Measurements from ENCODE around the gene CCDC30. TPM values are rescaled to one million over a fixed set of nuclear protein-coding genes. Genes with fewer than 3 reads are reported as not detected.

CCDC30 gene
- polyA plus RNA-seq, 3 donors: 0.95 to 1.5 (median 1.2) TPM

- DNase-seq: no peak
- H4K20me1 ChIP-seq (ENCODE audit: insufficient read depth, low read length): no peaks in the 10 kb centered on the region
- no peak overlapping the region for H3K4me2 ChIP-seq (replicated peaks; ENCODE audit: extremely low read depth, low read length, poor library complexity, severe bottlenecking)
- no peak overlapping the region for H3K9ac ChIP-seq (ENCODE audit: insufficient read depth, low read length, poor library complexity, severe bottlenecking)
- peaks cover 2 to 4% (median 3%) of the 10 kb centered on the region in 3 donors for H3K27me3 Mint-ChIP-seq (ENCODE audit: low read depth in 3 of 3)
- H3K79me2 ChIP-seq (ENCODE audit: insufficient read depth, low read length): no peaks in the 10 kb centered on the region
- 87% methylated on average over 6 of the region's 9 CpGs for WGBS (ENCODE audit: insufficient coverage)
- TF ChIP-seq, protein P1, sequence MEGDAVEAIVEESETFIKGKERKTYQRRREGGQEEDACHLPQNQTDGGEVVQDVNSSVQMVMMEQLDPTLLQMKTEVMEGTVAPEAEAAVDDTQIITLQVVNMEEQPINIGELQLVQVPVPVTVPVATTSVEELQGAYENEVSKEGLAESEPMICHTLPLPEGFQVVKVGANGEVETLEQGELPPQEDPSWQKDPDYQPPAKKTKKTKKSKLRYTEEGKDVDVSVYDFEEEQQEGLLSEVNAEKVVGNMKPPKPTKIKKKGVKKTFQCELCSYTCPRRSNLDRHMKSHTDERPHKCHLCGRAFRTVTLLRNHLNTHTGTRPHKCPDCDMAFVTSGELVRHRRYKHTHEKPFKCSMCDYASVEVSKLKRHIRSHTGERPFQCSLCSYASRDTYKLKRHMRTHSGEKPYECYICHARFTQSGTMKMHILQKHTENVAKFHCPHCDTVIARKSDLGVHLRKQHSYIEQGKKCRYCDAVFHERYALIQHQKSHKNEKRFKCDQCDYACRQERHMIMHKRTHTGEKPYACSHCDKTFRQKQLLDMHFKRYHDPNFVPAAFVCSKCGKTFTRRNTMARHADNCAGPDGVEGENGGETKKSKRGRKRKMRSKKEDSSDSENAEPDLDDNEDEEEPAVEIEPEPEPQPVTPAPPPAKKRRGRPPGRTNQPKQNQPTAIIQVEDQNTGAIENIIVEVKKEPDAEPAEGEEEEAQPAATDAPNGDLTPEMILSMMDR (IDR thresholded peaks at IDR 0.05): no peak
- no peaks in the 10 kb centered on the region for H3K36me3 ChIP-seq (replicated peaks in 1 of 2; ENCODE audit: control insufficient read depth in 1 of 2, insufficient read depth in 2 of 2, low read length in 2 of 2)
- no peaks in the 10 kb centered on the region for H3K4me1 ChIP-seq (ENCODE audit: control insufficient read depth in 1 of 2, insufficient read depth in 2 of 2, low read length in 2 of 2)
- H3K36me3 Mint-ChIP-seq: no peaks in the 10 kb centered on the region
- H3K9me3 ChIP-seq (replicated peaks in 1 of 2; ENCODE audit: control insufficient read depth in 1 of 2, insufficient read depth in 1 of 2, low read length in 2 of 2): no peaks in the 10 kb centered on the region
- H3K9me3 Mint-ChIP-seq: peaks cover 0 to 4% (median 0%) of the 10 kb centered on the region in 7 donors
- no peak overlapping the region for H3K4me3 Mint-ChIP-seq
- no peak overlapping the region for H2AFZ ChIP-seq (ENCODE audit: insufficient read depth, low read depth, low read length, poor library complexity, severe bottlenecking)
- H3K27me3 ChIP-seq (ENCODE audit: control insufficient read depth in 2 of 2, insufficient read depth in 2 of 2, low read length in 2 of 2): no peaks in the 10 kb centered on the region
- H3K4me1 Mint-ChIP-seq: no peaks in the 10 kb centered on the region
- intact Hi-C loops (cut with micrococcal nuclease): no loop called here
- no peak overlapping the region for H3K4me3 ChIP-seq (replicated peaks in 1 of 3; ENCODE audit: low read depth in 2 of 3, low read length in 3 of 3)
- H3K27ac Mint-ChIP-seq: no peak overlapping the region
- H3K27ac ChIP-seq (ENCODE audit: low read depth in 1 of 2, low read length in 2 of 2): no peak overlapping the region
Observed at GRCh38 chr1:42422737-42423136, 40.3 kb upstream of the CCDC30 start.

DNA sequence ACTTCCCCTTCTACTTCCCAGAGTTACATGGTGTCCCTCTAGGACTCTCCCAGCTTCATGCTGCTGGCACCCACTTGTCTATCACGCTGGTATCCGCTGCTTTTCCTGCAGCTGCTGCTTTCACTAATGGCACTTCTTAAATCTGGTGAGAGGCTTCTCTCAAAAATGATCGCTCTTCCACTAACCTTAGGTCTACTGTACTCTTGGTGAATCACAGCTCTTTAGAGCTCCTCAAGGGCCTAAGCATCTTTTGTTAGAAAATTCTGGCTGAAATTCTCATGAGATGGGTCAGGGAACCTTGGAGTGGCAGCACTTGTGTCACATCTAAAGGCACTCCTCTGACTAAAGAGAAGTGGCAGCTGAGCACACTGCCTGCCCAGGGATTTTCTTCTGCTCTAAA is 39.4 kb upstream of the CCDC30 start:
- intact Hi-C loops (cut with micrococcal nuclease): no loop called here
- Mint-ChIP-seq H3K27me3 (ENCODE audit: low read depth in 3 of 3) (peaks cover 0 to 4% (median 3%) of the 10 kb centered on the region in 3 donors), H3K36me3 (no peaks in the 10 kb centered on the region), H3K4me1 (no peaks in the 10 kb centered on the region), H3K4me3 (no peak overlapping the region), H3K9me3 (peaks cover 0 to 4% (median 0%) of the 10 kb centered on the region in 7 donors), H3K27ac (no peak overlapping the region)
- Histone ChIP-seq H3K36me3 (replicated peaks in 1 of 2; ENCODE audit: control insufficient read depth in 1 of 2, insufficient read depth in 2 of 2, low read length in 2 of 2) (no peaks in the 10 kb centered on the region), H3K9ac (ENCODE audit: insufficient read depth, low read length, poor library complexity, severe bottlenecking) (no peak overlapping the region), H3K4me2 (replicated peaks; ENCODE audit: extremely low read depth, low read length, poor library complexity, severe bottlenecking) (no peak overlapping the region), H4K20me1 (ENCODE audit: insufficient read depth, low read length) (no peaks in the 10 kb centered on the region), H3K79me2 (ENCODE audit: insufficient read depth, low read length) (no peaks in the 10 kb centered on the region), H3K4me3 (replicated peaks in 1 of 3; ENCODE audit: low read depth in 2 of 3, low read length in 3 of 3) (no peak overlapping the region), H3K4me1 (ENCODE audit: control insufficient read depth in 1 of 2, insufficient read depth in 2 of 2, low read length in 2 of 2) (no peaks in the 10 kb centered on the region), H3K9me3 (replicated peaks in 1 of 2; ENCODE audit: control insufficient read depth in 1 of 2, insufficient read depth in 1 of 2, low read length in 2 of 2) (no peaks in the 10 kb centered on the region), H3K27me3 (ENCODE audit: control insufficient read depth in 2 of 2, insufficient read depth in 2 of 2, low read length in 2 of 2) (no peaks in the 10 kb centered on the region), H3K27ac (ENCODE audit: low read depth in 1 of 2, low read length in 2 of 2) (no peak overlapping the region), H2AFZ (ENCODE audit: insufficient read depth, low read depth, low read length, poor library complexity, severe bottlenecking) (no peak overlapping the region)
- TF ChIP-seq, protein P1 (IDR thresholded peaks at IDR 0.05): no peak
- WGBS (ENCODE audit: insufficient coverage): 94% methylated on average over 2 of the region's 3 CpGs
- DNase-seq: no peak
